ENCODE results near the gene HLA-DRB5. TPM values are rescaled to one million over a fixed set of nuclear protein-coding genes. Genes with fewer than 3 reads are reported as not detected.
A peak's percentile ranks its signal among the peaks of the same experiment; 100 is the strongest.
"Not testable (repeated sequence)": the region's sequence is repeated elsewhere in the genome, so short reads cannot be mapped to it uniquely, and the experiment has no call there.

HLA-DRB5 gene
- 57.6 TPM for total RNA-seq
- 10 to 100 TPM in 1 of 4 donors, 1 to 10 TPM in 3; 2.7 to 39.2 (median 3.1) TPM for polyA plus RNA-seq

DNA sequence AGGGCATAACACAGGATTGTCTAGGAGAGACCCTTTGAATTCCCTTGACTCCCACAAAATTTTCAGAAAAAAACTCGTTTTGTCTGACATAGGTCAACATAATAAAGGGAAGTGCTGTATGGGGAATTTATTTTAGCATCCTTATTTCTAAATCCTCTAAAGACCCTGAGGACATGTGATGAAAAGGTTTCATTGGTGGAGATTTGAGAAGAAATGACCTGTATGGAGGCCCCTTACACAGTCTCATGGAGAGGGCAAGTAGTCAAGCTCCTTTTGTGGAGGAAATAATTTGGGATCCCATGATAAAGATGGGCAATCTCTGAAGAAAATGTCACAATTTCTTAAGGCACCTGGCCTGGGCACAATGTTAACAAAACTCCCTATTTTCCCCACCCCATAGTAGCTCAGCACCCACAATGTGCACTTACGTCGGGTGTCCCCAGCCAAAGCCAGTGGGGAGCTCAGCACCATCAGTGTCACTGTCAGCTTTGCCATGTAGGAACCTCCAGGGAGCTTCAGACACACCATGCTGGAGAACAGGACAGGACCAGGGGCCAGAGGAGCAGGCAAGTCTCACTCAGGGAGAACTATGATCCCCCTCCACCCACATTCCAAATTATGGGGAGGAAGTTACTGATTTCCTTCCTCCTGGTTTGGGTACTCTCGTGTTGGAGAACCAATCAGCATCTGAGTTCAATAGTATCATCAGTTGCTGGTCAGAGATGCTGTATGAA lies at the start of gene HLA-DRB5:
Gene HLA-DRB5 (minus strand): TSS at position 591 of the 734 bp plus-strand sequence. CDS start 63 bp downstream, at position 528.
- H3K4me3 Mint-ChIP-seq: peak within 1 kb of the TSS; percentile 74 to 91 (median 82)
- Histone ChIP-seq H3K27ac (ENCODE audit: insufficient read depth, low read length, poor library complexity, severe bottlenecking) (peak within 1 kb of the TSS; percentile 55), H3K4me3 (ENCODE audit: low read depth, low read length) (peak within 1 kb of the TSS; percentile 82), H3K9me3 (ENCODE audit: control insufficient read depth in 2 of 2, low read length in 2 of 2) (no peaks in the 10 kb centered on the region), H3K27me3 (ENCODE audit: control insufficient read depth, insufficient read depth, low read length) (no peaks in the 10 kb centered on the region), H3K4me1 (ENCODE audit: control insufficient read depth, insufficient read depth, low read length, poor library complexity, severe bottlenecking) (no peaks in the 10 kb centered on the region), H3K36me3 (ENCODE audit: control insufficient read depth, insufficient read depth, low read length) (no peaks in the 10 kb centered on the region)
- H3K4me1 Mint-ChIP-seq: peaks cover 0 to 8% (median 4%) of the 10 kb centered on the region in 4 donors
- peak; percentile 68 to 69 for ATAC-seq (ENCODE audit: low read depth in 2 of 2)
- peaks cover 0 to 3% (median 0%) of the 10 kb centered on the region in 7 donors for H3K9me3 Mint-ChIP-seq
- peak; percentile 0 to 46 (median 15) for DNase-seq
- H3K27ac Mint-ChIP-seq: peak within 1 kb of the TSS in 1 of 3 donors; percentile 48
- H3K27me3 Mint-ChIP-seq: peaks cover 4% of the 10 kb centered on the region
- no peaks in the 10 kb centered on the region for H3K36me3 Mint-ChIP-seq

DNA sequence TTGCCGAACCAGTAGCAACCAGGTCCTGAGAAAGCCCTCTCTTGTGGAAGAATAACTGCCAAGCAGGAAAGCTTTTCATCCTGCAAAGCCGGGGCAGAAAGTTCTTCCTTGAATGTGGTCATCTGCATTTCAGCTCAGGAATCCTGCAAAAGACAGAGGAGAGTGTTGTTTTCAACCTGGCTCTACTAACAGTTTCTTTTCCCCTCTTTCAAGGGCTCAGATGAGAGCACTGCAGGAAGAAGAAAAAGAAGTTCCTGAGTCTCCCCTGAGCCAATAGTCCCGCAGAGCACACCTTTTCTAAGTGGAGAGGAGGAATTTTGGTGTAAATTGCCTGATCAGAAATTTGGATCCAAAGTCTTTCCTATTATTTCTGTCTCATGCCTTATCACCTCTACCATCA lies 48.9 kb upstream of the HLA-DRB5 start:
- Mint-ChIP-seq H3K27ac (peak overlapping the region in 1 of 3 donors; percentile 39), H3K27me3 (peaks cover 5% of the 10 kb centered on the region), H3K36me3 (peaks cover 4% of the 10 kb centered on the region), H3K9me3 (no peaks in the 10 kb centered on the region), H3K4me1 (peaks cover 0 to 14% (median 13%) of the 10 kb centered on the region in 4 donors), H3K4me3 (no peak overlapping the region)
- H3K9me3 ChIP-seq (ENCODE audit: control insufficient read depth in 2 of 2, low read length in 2 of 2): no peaks in the 10 kb centered on the region
- no peak overlapping the region for H3K27ac ChIP-seq (ENCODE audit: insufficient read depth, low read length, poor library complexity, severe bottlenecking)
- DNase-seq: no peak
- H3K4me1 ChIP-seq (ENCODE audit: control insufficient read depth, insufficient read depth, low read length, poor library complexity, severe bottlenecking): no peaks in the 10 kb centered on the region
- no peak overlapping the region for H3K4me3 ChIP-seq (ENCODE audit: low read depth, low read length)
- H3K36me3 ChIP-seq (ENCODE audit: control insufficient read depth, insufficient read depth, low read length): peaks cover 7% of the 10 kb centered on the region
- no peak for ATAC-seq (ENCODE audit: low read depth in 2 of 2)
- no peaks in the 10 kb centered on the region for H3K27me3 ChIP-seq (ENCODE audit: control insufficient read depth, insufficient read depth, low read length)

GRCh38 chr6:32577493-32577892 lies 47.4 kb upstream of the HLA-DRB5 start:
- not testable (repeated sequence) for H3K27ac ChIP-seq (ENCODE audit: insufficient read depth, low read length, poor library complexity, severe bottlenecking); H3K27me3 Mint-ChIP-seq; H3K27ac Mint-ChIP-seq

DNA sequence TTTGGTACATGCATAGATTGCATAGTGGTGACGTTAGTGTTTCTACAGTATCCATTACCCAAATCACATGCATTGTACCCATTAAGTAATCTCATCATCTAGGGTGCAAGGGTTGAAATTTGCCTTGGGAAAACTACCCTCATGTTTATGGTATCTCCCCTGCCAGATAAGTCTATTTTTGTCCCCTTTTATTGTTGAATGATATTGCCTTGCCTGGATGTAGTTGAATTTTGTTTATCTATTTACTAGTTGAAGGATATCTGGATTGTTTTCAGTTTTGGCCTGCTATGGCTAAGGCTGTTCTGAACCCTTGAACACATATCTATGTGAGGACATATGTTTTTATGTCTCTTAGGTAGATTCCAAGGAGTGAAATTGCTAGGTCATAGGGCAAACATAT lies 46.2 kb upstream of the HLA-DRB5 start:
- peaks cover 0 to 13% (median 8%) of the 10 kb centered on the region in 4 donors for H3K4me1 Mint-ChIP-seq
- no peaks in the 10 kb centered on the region for H3K4me1 ChIP-seq (ENCODE audit: control insufficient read depth, insufficient read depth, low read length, poor library complexity, severe bottlenecking)
- H3K27me3 Mint-ChIP-seq: peaks cover 5% of the 10 kb centered on the region
- no peaks in the 10 kb centered on the region for H3K27me3 ChIP-seq (ENCODE audit: control insufficient read depth, insufficient read depth, low read length)
- H3K9me3 ChIP-seq (ENCODE audit: control insufficient read depth in 2 of 2, low read length in 2 of 2): no peaks in the 10 kb centered on the region
- peaks cover 6% of the 10 kb centered on the region for H3K36me3 ChIP-seq (ENCODE audit: control insufficient read depth, insufficient read depth, low read length)
- H3K9me3 Mint-ChIP-seq: no peaks in the 10 kb centered on the region
- H3K36me3 Mint-ChIP-seq: no peaks in the 10 kb centered on the region
- DNase-seq (no peak), ATAC-seq (ENCODE audit: low read depth in 2 of 2) (no peak)
- no peak overlapping the region for H3K27ac ChIP-seq (ENCODE audit: insufficient read depth, low read length, poor library complexity, severe bottlenecking)
- no peak overlapping the region for H3K27ac Mint-ChIP-seq
- H3K4me3 ChIP-seq (ENCODE audit: low read depth, low read length): no peak overlapping the region
- no peak overlapping the region for H3K4me3 Mint-ChIP-seq

More at GRCh38 chr6:32577493-32577892, 47.4 kb upstream of the HLA-DRB5 start:
- not testable (repeated sequence) for H3K27me3 ChIP-seq (ENCODE audit: control insufficient read depth, insufficient read depth, low read length); H3K9me3 Mint-ChIP-seq; H3K4me3 ChIP-seq (ENCODE audit: low read depth, low read length); H3K4me3 Mint-ChIP-seq; H3K36me3 Mint-ChIP-seq; H3K9me3 ChIP-seq (ENCODE audit: control insufficient read depth in 2 of 2, low read length in 2 of 2); H3K4me1 ChIP-seq (ENCODE audit: control insufficient read depth, insufficient read depth, low read length, poor library complexity, severe bottlenecking); H3K36me3 ChIP-seq (ENCODE audit: control insufficient read depth, insufficient read depth, low read length); ATAC-seq (ENCODE audit: low read depth in 2 of 2); DNase-seq
- peaks cover 0 to 13% (median 12%) of the 10 kb centered on the region in 4 donors for H3K4me1 Mint-ChIP-seq

DNA sequence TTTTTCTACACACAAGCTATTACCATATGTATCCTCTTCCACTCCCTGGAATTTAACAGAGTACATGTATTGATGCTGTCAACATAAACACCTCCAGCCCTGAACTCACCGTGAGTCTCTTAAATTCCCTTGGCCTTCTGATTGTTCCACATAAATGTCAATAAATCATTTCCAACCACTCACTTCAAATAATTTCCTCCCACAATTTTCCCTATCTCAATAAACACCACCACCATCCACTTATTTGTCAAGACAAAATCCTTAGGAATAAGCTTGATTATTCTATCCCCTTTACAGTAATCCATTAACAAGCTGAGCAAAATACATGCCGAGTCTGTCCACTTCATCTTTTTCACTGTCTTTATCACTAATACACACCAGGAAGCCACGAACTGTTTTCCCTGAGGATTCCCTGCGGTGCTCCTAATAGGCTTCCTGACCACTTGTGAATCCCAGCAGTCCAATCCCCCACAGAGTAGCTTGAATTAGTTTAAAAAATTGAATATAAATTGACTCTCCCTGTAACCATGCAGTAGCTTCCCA lies 40.3 kb upstream of the HLA-DRB5 start:
- H3K27ac Mint-ChIP-seq: no peak overlapping the region
- no peak for DNase-seq
- no peaks in the 10 kb centered on the region for H3K4me1 ChIP-seq (ENCODE audit: control insufficient read depth, insufficient read depth, low read length, poor library complexity, severe bottlenecking)
- H3K9me3 ChIP-seq (ENCODE audit: control insufficient read depth in 2 of 2, low read length in 2 of 2): no peaks in the 10 kb centered on the region
- H3K36me3 ChIP-seq (ENCODE audit: control insufficient read depth, insufficient read depth, low read length): no peaks in the 10 kb centered on the region
- no peaks in the 10 kb centered on the region for H3K27me3 ChIP-seq (ENCODE audit: control insufficient read depth, insufficient read depth, low read length)
- H3K4me3 ChIP-seq (ENCODE audit: low read depth, low read length): no peak overlapping the region
- no peak overlapping the region for H3K27ac ChIP-seq (ENCODE audit: insufficient read depth, low read length, poor library complexity, severe bottlenecking)
- no peaks in the 10 kb centered on the region for H3K36me3 Mint-ChIP-seq
- no peak for ATAC-seq (ENCODE audit: low read depth in 2 of 2)
- H3K27me3 Mint-ChIP-seq: peaks cover 5% of the 10 kb centered on the region
- no peak overlapping the region for H3K4me3 Mint-ChIP-seq
- H3K9me3 Mint-ChIP-seq: no peaks in the 10 kb centered on the region
- H3K4me1 Mint-ChIP-seq: peaks cover 0 to 3% (median 0%) of the 10 kb centered on the region in 4 donors

GRCh38 chr6:32568561-32568960 lies 38.5 kb upstream of the HLA-DRB5 start:
- H3K36me3 Mint-ChIP-seq: no peaks in the 10 kb centered on the region
- no peak overlapping the region for H3K4me3 Mint-ChIP-seq
- Histone ChIP-seq H3K27ac (ENCODE audit: insufficient read depth, low read length, poor library complexity, severe bottlenecking) (no peak overlapping the region), H3K4me1 (ENCODE audit: control insufficient read depth, insufficient read depth, low read length, poor library complexity, severe bottlenecking) (no peaks in the 10 kb centered on the region), H3K4me3 (ENCODE audit: low read depth, low read length) (no peak overlapping the region), H3K36me3 (ENCODE audit: control insufficient read depth, insufficient read depth, low read length) (no peaks in the 10 kb centered on the region), H3K9me3 (ENCODE audit: control insufficient read depth in 2 of 2, low read length in 2 of 2) (no peaks in the 10 kb centered on the region), H3K27me3 (ENCODE audit: control insufficient read depth, insufficient read depth, low read length) (no peaks in the 10 kb centered on the region)
- peaks cover 1% of the 10 kb centered on the region for H3K27me3 Mint-ChIP-seq
- no peak for DNase-seq
- no peak overlapping the region for H3K27ac Mint-ChIP-seq
- no peak for ATAC-seq (ENCODE audit: low read depth in 2 of 2)
- peaks cover 0 to 3% (median 0%) of the 10 kb centered on the region in 4 donors for H3K4me1 Mint-ChIP-seq
- H3K9me3 Mint-ChIP-seq: no peaks in the 10 kb centered on the region

GRCh38 chr6:32566957-32567356 lies 36.9 kb upstream of the HLA-DRB5 start:
- H3K9me3 ChIP-seq (ENCODE audit: control insufficient read depth in 2 of 2, low read length in 2 of 2): no peaks in the 10 kb centered on the region
- Mint-ChIP-seq H3K27me3 (peaks cover 7% of the 10 kb centered on the region), H3K9me3 (peaks cover 0 to 2% (median 0%) of the 10 kb centered on the region in 7 donors), H3K4me3 (no peak overlapping the region), H3K4me1 (peaks cover 0 to 3% (median 0%) of the 10 kb centered on the region in 4 donors), H3K36me3 (no peaks in the 10 kb centered on the region), H3K27ac (no peak overlapping the region)
- DNase-seq (no peak), ATAC-seq (ENCODE audit: low read depth in 2 of 2) (no peak)
- H3K27me3 ChIP-seq (ENCODE audit: control insufficient read depth, insufficient read depth, low read length): no peaks in the 10 kb centered on the region
- H3K4me1 ChIP-seq (ENCODE audit: control insufficient read depth, insufficient read depth, low read length, poor library complexity, severe bottlenecking): no peaks in the 10 kb centered on the region
- H3K36me3 ChIP-seq (ENCODE audit: control insufficient read depth, insufficient read depth, low read length): no peaks in the 10 kb centered on the region
- no peak overlapping the region for H3K4me3 ChIP-seq (ENCODE audit: low read depth, low read length)
- H3K27ac ChIP-seq (ENCODE audit: insufficient read depth, low read length, poor library complexity, severe bottlenecking): no peak overlapping the region
